ENCODE measurements around the gene PPIG.

The PPIG gene

DNA sequence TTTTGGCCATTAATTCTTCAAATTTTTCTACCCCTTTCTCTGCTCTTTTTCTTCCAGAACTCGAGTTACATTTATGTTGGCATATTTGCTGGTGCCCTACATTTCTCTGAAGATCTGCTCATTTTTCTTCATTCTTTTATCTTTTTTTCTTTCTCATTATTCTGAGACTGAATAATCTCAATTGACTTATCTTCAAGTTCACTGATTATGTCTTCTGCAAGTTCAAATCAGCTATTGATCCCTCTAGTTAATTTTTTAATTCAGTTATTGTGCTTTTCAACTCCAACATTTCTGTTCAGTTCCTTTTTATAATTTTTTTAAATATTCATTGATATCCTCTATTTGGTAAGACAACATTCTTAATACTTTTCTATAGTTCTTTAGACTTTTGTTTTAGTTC is 106.8 kb downstream of the PPIG start:
- no peak overlapping the region for H3K4me2 ChIP-seq (ENCODE audit: low read length)
- 0 out of 2 replicates have a peak, but pooled peaks cover 2% of the 10 kb centered on the region for H3K36me3 ChIP-seq (ENCODE audit: control insufficient read depth, low read length)
- H3K4me3 ChIP-seq (ENCODE audit: low read length) = no peak overlapping the region
- H3K27me3 ChIP-seq (ENCODE audit: control insufficient read depth, low read length) = peaks cover 9% of the 10 kb centered on the region
- no peaks in the 10 kb centered on the region for H3K9me2 ChIP-seq (replicated peaks; ENCODE audit: control insufficient read depth, low read length)
- H3K79me2 ChIP-seq (ENCODE audit: control insufficient read depth, low read length) = peaks cover 11% of the 10 kb centered on the region
- peaks cover 5% of the 10 kb centered on the region; the same call in 1 of the 2 replicates for H3F3A ChIP-seq (ENCODE audit: control insufficient read depth, insufficient read depth)
- peaks cover 20% of the 10 kb centered on the region for H3K4me1 ChIP-seq (ENCODE audit: control insufficient read depth, low read length)
- no peaks in the 10 kb centered on the region for H4K20me1 ChIP-seq (ENCODE audit: control insufficient read depth, insufficient read depth, low read depth, low read length)
- peaks cover 8% of the 10 kb centered on the region for H3K9me3 ChIP-seq (ENCODE audit: control insufficient read depth, insufficient read depth, low read length)
- H3K27ac ChIP-seq (ENCODE audit: low read depth, low read length) = no peak overlapping the region
- TF ChIP-seq, protein P1, sequence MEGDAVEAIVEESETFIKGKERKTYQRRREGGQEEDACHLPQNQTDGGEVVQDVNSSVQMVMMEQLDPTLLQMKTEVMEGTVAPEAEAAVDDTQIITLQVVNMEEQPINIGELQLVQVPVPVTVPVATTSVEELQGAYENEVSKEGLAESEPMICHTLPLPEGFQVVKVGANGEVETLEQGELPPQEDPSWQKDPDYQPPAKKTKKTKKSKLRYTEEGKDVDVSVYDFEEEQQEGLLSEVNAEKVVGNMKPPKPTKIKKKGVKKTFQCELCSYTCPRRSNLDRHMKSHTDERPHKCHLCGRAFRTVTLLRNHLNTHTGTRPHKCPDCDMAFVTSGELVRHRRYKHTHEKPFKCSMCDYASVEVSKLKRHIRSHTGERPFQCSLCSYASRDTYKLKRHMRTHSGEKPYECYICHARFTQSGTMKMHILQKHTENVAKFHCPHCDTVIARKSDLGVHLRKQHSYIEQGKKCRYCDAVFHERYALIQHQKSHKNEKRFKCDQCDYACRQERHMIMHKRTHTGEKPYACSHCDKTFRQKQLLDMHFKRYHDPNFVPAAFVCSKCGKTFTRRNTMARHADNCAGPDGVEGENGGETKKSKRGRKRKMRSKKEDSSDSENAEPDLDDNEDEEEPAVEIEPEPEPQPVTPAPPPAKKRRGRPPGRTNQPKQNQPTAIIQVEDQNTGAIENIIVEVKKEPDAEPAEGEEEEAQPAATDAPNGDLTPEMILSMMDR (IDR thresholded peaks at IDR 0.05; ENCODE audit: low read depth, low read length, poor library complexity, severe bottlenecking) = no peak
- TF ChIP-seq EZH2phosphoT487 (IDR thresholded peaks at IDR 0.05; ENCODE audit: borderline replicate concordance, low read length) = no peak

All from DOHH2 (cell line).